GM12864 (cell line): ENCODE results near the gene RHOBTB3.
A peak's percentile ranks its signal among the peaks of the same experiment; 100 is the strongest.

ENCODE experiments used
- DNase-seq: peaks from one replicate; pipeline ENCODE4 v3.0.0-alpha.2; 2011; ENCODE audit warnings: low read depth
- H3K4me3 ChIP-seq: 2 replicates; pipeline ENCODE4 v1.5.1; 2011; ENCODE audit warnings: mild to moderate bottlenecking, low read depth, low read length, control low read depth
- TF ChIP-seq, protein P1 (sequence below): IDR thresholded peaks from 2 replicates; pipeline ENCODE4 v1.5.1; 2011; ENCODE audit warnings: low read depth, mild to moderate bottlenecking, moderate library complexity, low read length, control low read depth, inconsistent platforms; ENCODE audit errors: missing control alignments

Gene RHOBTB3

DNA sequence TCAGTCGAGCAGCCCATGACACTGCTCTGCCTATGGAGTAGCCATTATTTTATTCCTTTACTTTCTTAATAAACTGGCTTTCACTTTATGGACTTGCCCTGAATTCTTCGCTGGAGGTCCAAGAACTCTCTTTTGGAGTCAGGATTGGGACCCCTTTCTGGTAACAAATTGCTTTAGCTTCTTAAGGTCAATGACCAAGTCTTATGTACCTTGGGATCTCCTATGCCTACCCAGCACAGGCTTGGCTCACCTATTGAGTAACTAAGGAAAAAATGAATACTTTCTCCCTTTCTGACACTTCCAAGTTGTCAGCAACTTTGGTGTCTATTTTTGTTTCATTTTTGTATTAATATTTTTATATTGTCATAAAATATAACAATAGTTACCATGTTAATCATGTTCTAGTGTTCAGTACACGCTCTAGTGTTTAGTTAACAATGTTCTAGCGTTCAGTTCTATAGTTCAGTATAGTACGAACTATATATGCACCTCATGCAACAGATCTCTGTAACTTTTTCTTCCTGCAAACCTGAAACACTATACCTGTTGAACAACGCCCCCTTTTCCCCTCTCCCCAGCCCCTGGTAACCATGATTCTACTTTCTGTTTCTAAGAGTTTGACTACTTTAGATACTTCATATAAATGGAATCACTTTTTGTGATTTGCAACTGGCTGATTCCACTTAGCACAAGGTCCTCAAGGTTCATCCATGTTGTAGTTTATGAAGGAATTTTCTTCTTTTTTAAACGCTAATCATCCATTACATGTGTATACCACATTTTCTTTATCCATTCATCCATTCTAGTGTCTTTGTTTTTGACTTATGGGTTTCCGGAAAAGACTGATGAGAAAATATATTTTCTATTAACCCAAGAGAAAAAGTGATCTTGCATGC, 1.8 kb upstream of the RHOBTB3 start:
- TF ChIP-seq, protein P1, sequence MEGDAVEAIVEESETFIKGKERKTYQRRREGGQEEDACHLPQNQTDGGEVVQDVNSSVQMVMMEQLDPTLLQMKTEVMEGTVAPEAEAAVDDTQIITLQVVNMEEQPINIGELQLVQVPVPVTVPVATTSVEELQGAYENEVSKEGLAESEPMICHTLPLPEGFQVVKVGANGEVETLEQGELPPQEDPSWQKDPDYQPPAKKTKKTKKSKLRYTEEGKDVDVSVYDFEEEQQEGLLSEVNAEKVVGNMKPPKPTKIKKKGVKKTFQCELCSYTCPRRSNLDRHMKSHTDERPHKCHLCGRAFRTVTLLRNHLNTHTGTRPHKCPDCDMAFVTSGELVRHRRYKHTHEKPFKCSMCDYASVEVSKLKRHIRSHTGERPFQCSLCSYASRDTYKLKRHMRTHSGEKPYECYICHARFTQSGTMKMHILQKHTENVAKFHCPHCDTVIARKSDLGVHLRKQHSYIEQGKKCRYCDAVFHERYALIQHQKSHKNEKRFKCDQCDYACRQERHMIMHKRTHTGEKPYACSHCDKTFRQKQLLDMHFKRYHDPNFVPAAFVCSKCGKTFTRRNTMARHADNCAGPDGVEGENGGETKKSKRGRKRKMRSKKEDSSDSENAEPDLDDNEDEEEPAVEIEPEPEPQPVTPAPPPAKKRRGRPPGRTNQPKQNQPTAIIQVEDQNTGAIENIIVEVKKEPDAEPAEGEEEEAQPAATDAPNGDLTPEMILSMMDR: no peak
- H3K4me3 ChIP-seq: no peak overlapping the region
- no peak for DNase-seq

DNA sequence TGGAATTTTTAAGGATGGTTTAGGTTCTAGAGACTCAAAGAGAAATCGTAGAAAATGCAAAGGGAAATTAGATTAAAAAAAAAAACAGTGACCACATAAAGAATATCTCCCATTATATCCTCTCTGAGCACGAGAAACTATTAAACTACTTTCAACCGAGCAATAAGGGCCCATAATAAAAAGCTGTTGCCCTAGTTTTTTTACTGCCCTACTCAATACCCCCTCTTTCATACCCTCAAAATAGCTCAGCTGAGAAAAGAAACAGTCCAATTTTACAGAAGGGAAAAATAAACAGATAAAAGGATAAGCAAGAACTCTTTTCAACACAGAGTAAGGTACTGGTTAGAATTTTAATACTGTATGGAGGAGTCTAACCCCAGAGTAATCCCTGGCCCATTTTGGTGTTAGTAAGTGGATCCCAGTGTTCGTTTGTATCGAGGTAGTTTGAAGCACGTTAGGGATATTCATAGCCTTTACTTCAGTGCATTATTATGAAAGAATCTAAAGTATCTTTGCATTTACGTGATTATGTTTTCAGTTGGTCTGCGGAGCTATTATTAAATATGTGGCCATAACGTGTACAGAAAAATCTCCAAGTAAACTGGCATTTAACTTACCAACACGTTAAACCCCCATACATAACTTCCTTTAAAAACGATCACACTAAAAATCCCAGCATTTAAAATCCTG, 980 bp upstream of the RHOBTB3 start:
- TF ChIP-seq, protein P1: no peak
- H3K4me3 ChIP-seq: peak overlapping the region; percentile 66; the same call in 1 of the 2 replicates

DNA sequence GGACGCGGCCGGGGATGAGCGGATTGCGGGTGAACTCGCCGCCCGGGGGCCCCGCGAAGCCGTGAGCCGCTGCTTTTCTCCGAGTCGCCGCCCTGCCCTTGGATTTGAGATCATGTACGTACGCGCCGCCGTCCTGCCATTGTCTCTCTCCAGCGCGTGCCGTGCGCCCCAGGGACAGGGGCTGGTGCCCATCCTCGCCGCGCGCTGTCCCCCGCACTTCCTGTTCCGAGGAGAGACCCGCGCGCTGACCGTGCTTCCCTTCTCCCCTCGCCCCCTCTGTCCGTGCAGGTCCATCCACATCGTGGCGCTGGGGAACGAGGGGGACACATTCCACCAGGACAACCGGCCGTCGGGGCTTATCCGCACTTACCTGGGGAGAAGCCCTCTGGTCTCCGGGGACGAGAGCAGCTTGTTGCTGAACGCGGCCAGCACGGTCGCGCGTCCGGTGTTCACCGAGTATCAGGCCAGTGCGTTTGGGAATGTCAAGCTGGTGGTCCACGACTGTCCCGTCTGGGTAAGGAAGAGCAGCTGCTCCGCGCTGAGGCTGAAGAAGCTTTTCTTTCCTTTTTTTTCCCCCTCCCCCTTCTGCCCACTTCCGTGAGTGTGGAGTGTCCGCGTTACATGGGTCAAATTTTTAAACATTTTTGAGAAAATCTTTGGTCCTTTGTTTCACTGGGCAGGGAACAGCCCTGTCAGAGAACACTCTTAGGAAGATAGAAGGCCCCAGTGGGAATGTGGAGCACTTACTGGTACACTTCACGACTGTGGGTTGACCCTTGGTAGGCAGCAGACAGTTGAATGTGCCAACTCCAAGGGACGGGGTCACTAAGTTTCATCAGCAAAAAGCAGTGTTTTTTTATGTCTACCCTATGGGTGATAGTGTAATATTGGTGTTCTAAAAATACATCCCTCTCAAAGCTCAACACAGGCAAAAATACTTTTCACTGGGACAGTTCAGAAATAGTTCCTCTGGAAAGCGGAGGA, 727 bp downstream of the RHOBTB3 start:
- no peak for DNase-seq
- TF ChIP-seq, protein P1: no peak
- peak overlapping the region; percentile 66 for H3K4me3 ChIP-seq

More for the DNA sequence above, 980 bp upstream of the RHOBTB3 start:
- no peak for DNase-seq

DNA sequence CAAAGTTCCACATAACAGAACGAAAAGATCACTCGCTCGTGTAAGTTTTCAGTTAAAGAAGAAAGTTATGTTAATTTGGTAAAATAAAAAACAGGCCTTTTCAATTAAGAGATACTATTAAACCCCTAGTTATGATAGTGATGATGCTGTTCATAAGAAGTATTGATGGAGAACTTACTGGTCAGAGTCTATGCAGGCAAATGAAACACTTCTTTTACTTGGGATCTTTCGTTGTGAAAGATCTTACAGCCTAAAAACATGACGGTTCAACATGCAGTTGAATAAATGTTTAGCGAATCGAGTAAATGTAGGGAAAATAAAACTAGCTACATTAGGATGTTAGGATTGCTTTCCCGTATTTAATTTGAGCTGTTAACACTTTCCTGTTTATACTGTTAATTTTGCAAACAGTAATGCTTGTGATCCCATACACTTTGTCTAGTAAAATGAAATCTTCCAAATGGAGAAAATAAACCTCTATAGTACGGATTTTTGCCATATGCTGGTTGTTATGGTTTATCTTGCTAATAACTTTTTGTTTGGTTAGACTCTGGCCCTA, 2.0 kb downstream of the RHOBTB3 start:
- TF ChIP-seq, protein P1: no peak
- H3K4me3 ChIP-seq: no peak overlapping the region
- no peak for DNase-seq

DNA sequence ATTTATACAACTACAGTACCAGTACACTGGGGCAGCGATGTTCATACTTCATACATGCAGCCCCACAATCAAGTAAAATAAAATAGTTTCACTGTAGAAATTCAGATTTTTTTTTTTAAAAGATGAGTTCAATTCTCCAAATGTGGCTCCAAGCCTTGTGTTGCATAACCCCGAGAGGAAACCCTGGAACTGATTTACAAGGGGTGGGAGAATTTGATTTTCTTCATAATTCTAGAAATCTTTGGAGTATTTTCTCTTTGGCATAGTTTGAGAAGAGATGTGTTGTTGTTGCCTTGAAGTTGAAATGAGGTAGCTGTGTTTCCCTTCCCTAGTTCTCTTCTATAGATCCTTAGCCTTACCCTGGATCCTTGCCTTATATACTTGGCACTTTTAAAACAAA, 3.1 kb downstream of the RHOBTB3 start:
- TF ChIP-seq, protein P1: no peak
- H3K4me3 ChIP-seq: no peak overlapping the region
- no peak for DNase-seq

DNA sequence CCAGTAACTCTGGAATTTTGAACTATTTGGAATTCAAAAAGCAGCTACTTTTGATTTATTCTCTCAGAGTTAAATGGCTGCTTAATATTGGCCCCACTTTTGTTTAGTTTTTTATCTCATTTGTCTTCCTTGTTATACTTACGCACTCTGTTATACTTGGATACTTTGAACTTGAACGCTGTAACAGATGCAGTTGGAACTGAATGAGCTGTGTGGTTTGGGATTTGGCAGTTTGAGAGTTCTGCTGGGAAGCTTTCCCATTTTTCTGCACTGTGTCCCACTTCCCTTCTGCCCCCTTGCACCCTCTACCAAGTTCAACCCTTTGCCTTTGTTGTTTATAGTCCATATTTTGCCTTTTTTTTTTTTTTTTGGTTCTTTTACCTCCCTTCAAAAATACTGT, 3.8 kb downstream of the RHOBTB3 start:
- no peak overlapping the region for H3K4me3 ChIP-seq
- no peak for DNase-seq
- TF ChIP-seq, protein P1: no peak
